HG02970 (cell line): Measurements from ENCODE around the gene DACH1.

Experiments used
- ATAC-seq: cut with Tn5 transposase; IDR thresholded peaks from one replicate; pipeline ENCODE4 v1.9.1; 2021; ENCODE audit warnings: mild to moderate bottlenecking, moderate library complexity, moderate number of reproducible peaks; ENCODE audit not compliant: unreplicated experiment, low FRiP score

Gene DACH1

DNA sequence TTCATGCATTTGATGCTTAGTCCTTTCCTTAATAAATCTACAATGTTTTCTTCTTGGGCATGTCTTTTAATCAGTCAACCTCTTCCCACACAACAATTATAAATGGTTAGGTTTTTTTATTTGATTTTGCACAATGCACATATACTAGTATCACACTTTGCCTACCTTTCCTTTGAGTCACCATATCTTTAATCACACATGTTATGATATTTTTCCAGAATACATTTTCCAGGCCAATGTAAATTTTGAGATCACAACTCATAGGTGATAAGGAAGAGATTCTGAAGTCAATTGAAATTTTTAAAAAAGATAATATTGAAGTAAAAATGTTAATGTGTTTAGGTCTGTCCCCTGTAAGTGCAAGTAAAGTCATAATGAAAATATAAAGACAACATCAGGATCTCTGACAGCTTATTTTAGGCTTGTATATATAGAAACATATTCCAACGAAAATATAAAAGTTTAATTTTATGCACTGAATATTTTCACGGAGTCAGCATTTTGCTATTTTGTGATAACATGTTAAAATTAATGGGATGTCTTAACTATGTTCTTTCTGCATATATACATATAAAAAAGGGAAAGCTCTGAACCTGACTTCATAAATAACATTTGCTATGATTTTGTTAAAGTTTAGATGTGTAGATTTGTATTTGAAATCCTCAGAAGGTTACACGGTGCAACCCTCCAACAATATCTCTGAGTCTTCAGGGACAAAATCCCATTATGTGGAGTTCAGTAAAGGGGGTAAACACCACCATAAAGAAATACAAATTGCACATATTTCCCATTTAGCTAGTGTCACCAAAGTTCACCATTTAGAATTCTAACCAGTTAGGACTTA is 351.9 kb downstream of the DACH1 start:
- no peak for ATAC-seq

DNA sequence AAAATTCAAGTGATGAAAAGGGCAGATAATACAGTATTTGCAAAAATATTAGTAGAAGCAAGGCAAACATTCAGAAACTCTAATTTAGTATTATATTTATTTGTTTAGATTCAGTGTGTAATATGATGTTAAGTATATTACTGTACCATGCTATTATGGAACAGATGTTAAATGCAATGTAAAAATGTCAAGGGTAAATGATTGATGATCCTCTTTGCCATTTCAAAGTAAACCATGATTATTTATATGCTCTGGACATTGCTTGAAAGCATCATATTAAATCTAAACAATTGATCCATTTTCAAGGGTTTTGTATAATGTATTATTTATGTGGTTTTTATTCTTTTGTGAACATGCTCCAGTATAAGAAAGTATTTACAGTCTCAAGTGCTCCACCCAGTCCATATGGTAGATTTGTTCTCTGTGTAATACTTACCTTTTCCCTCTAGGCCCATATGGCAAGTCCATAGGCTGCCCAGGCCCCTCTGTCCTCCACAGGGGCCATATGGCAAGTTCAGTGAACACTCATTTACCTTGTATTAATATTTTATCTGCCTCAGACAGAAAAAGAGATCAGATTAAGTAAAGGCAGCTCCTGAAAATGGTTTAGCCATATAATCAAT is 353.5 kb downstream of the DACH1 start:
- no peak for ATAC-seq

DNA sequence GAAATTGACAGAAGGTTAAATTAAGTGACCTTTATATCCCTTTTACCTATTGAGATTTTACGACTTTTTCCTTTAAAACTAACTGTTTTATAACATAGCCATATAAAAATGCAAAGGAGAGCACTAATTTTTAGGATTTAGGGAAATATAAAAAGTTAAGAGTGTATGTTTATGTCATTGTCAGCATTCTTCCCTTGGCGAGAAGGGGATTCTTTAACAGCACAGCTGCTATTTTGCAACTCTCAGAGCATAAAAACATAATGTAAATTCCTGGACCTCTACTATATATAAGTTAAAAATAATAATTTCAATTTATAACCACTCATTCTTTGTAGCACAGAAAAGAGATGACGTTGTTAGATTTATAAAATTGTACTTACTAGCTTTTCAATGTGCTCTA is 363.2 kb downstream of the DACH1 start:
- no peak for ATAC-seq

DNA sequence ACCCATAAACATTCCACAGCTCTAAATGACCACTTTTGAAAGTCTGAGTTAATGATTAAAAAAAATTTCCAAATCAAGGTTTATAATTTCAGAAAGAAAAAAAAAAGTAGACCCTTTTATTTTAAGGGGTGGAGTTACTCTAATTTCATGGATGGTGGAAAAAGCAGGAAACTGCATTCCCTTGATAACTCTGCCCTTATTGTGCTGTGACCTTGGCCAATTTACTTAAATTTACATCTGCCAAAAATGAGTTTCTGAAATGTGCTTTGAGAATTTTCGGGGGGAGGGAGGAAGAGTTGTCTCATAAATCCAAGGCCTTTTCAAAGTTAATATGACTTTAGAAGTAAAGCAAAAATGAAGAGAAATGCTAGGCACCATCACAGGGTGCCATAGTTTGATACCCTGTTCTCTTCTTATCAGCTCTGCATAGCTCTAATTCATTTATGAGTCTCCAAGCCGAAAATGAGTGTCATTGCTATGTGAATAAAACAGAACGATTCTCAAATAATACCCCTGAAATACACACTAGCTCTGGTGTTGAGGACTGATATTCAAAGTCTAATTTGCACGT is 367.0 kb downstream of the DACH1 start:
- ATAC-seq = no peak

DNA sequence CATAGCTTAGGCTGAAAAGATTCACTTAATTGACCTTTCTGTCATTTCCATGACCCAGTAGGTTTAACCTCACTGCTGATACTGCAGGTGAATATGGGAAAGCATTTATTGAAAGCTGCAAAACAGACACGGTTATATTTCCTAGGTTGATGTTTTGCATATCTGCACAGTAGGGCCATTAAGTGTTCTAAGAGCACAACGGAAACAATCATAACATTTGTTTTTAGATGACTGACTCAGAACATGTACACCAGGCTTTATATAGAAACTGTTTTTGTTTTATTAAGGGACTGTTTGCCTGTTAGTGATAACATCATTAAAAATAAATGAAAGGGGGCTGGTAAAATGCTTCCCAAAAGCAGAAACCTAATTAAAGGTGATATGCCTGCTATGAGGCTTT is 367.8 kb downstream of the DACH1 start:
- ATAC-seq = no peak

DNA sequence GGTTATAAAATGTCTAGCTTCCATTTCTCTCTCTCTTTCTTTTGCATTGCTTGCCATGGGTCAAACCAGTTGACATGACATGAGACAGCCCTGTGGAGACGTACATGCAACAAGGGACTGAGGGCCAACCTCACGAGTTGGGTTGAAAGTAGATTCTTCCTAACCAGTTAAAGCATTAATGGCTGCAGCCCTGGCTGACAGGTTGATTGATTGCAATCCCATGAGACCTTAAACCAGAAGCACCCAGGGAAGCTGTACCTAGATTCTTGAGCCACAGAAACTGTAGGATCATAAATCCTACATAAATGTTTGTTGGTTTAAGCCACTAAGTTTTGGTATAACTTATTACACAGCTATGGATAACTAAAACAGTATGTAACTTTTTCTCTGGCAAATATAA is 373.8 kb downstream of the DACH1 start:
- ATAC-seq = no peak

DNA sequence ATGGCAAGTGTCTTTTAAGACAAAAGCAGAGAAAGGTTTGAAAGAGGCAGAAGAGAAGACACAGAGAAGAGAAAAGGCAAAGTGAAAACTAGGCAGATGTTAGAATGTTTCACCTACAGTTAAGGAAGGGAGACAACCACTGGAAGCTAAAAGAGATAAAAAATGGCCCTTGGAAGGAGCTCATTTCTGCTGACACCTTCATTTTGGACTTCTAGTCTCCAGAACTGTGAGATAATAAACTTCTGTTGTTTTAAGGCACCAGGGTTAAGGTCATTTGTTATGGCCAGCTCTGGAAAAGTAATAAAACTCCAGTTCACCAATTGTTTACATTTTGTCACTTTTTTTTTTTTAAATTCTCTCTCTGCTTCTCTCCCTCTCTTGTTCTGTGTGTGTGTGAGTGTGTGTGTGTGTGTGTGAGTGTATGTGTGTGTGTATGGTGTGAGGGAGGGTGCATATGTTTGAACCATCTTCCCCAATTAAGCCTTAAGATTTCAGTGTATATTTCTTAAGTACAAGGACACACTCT is 374.6 kb downstream of the DACH1 start:
- no peak for ATAC-seq

DNA sequence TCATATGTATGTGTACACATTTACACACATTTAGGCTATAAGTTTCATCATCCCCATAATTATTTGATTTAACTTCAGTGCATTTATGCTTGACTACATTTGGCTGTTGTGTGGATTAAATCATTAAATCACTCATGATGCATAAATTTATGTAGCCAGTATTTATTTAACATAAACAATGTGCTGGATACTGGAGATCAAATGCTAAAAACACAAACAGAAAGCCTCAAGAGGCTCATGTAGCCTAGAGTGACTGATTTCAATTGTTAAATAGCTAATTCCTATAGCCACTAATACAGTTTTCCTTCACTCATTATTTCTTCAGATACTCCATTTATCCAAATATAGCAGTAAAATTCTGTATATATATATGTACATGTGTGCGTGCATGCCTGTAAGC is 376.0 kb downstream of the DACH1 start:
- no peak for ATAC-seq

DNA sequence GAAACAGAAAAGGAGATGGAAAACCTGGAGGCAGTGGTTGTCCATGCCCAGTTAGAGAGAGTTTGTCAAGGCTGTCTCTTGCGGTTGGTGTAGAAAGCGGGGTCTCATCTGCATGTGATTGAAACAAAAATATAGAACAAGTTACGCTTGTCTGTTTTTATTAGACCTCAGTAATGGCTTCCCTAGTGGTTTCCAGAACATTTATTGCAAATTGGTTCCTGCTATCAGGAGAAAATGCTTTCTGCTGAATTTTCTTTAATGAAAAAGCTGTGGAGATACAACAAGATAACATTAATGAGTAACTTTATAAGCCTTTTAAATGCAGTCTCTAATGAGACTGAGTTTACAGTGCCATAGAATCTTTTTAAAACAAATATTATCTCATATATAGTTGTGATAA is 378.0 kb downstream of the DACH1 start:
- no peak for ATAC-seq

DNA sequence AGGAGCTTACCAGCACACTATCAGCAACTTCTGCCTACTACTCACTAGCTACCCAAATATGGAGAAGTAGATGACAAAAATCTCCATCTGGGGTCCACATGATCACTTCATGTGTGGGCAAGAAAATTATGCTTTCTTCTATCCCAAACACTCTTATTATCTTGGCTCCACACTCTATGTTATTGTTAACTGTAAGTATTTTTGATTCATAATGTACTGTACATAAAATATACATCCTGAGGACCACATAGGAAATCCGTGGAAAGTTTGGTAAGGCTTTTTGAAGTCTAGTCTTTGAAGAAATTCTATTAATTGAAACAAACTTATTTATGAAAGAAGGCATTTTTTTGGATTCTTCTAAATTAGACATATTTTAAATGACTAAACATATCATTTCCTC is 378.8 kb downstream of the DACH1 start:
- ATAC-seq = no peak

DNA sequence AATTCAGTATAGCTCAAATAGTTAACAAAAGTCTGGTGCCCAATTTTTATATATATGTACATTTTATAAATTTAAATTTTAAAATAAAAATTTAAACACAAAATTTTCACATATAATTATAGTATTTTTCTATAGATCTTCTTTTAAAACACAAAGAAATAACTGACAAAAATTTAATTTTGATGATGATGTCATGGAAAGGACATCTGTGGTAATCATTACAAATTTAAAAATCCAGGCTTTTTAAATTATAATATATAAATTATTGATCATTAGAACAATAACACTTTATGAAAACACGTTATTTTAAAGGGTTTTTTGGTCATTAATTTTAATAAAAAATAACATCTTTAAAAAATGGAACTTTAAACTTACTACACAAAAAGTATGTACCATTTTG is 381.1 kb downstream of the DACH1 start:
- ATAC-seq = no peak

DNA sequence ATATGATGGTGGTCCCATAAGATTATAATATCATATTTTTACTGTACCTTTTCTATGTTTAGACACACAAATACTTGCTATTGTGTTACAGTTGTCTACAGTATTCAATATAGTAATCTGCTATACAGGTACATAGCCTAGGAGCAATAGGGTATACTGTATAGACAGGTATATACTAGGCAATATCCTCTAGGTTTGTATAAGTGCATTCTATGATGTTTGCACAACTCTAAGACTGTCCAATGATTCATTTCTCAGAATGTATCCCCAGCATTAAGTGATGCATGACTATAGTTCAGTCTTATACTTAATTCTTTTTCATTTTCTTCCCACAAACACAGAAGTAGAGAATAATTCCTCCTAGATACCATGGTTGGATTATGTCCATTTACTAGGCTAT is 383.3 kb downstream of the DACH1 start:
- no peak for ATAC-seq

DNA sequence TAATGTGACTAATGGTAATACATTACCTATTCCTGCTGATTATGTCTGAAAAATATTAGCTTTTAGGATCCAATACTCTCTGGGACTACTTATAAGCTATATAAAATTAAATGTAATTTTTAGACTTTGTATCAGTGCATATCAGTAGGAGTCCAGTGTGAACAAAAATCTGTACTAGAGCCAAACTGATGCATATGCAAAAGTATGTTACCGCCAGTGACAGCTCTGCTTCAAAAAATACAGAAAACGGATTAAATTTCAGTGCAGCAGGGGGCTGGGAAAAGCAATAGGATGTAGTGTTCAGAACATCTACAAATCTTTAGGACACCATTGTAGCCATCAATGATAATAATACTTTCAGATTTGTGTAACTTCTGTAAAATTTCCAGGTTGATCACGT is 385.5 kb downstream of the DACH1 start:
- ATAC-seq = no peak

DNA sequence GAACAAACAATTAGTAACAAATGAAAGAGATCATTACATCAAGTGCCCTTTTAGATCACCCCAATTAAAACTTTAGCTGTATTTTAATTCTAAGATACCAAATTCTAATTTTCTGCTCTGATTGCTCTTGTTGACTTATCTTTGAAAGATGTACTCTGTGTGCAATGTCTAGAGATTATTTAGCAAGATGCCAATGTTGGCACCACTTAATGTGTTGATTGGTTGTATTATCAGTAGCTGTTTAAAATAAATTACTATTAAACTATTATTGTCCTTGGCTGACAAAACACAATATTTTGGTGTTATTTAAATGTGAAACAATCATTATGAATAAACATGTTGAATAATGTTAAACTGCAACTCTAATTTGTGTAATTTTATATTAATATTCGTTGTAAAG is 386.0 kb downstream of the DACH1 start:
- ATAC-seq = no peak

DNA sequence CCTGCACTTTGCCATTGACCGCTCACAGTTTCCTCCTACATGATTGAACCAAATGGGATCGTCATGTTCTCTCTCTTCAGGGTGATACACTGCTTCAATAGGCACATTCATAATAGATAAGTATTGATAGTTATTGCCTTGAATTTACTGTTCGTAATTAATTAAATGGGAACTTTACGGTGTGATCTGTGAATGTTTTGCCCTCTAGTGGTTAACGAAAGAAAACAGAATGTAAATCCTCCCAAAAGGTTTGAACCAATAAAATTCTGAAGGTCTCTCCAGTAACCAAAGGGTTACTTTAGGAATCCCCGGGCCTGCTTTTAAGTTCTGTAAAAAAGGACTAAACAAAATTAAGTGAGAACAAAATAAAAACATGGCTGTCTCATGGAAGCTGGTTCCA is 389.3 kb downstream of the DACH1 start:
- ATAC-seq = no peak

DNA sequence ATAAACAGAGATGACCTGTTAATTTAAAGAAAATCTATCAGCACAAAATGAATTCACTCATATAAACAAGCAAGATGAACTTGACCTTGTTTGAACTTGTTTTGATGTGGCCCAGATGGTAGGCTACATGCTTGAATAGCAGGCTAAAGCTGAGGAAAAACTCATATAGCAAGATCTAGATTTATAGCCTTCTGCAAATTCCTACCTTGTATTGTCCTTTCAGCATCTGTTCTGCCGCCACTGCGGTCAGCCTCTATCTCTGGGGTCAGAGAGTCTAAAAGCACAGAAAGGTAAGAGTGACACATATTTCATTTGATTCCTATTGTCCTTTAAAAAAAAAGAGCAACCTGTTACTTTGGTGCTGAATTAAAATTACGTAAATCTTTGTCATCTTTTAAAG is 392.1 kb downstream of the DACH1 start:
- ATAC-seq = no peak

DNA sequence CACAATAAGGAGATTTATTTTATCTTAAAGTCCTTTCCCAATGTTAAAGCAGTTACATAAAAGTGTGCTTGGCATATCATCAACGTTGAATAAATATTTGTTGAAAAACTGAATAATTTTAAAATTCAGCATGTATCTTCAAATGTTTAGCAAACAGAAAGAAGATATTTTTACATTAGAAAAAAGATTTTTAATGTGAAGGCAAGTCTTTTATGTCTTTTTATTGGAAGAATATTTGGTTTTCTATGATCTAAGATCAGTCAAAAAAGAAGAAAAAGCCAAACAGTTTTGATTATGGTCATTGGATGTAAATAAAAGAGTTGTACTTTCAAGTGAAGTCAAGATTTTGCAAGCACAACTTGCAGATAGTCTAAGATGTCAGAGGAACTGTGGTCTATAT is 397.4 kb downstream of the DACH1 start:
- no peak for ATAC-seq

DNA sequence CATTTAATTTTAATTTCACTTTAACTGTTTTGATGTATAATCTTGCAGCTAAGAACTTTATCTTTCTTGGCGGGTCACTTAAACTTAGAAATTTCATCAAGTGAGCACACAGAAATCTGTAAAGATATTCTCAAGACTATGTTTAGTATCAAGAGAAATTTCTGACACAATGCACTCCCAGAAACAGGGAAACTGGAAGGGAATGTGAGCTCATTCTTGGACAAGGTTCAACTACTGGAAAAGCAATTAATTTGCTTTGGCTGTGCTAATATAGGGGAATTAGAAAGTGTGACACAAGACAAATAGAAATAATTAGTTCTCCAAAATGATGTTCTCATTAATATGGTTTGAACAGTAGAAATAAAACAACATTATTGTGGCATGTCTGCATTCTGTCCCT is 402.3 kb downstream of the DACH1 start:
- ATAC-seq = no peak

DNA sequence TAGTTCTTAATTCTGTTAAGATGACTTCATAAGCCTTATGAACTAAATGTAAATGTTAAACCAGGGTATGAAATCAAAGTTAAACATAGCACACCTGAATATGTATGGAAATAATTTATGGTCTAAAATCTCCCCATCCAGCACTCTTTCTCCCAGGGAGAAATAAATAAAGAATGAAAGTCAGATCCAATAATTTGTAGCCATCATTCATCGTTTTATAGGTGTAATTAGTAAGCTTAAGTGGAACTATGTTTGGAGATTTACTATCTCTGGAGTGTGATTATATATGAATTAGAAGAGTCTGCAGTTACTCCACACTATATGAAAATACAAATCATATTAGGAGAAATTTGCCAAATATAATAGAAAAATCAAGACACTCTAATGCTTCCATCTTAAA is 405.1 kb downstream of the DACH1 start:
- no peak for ATAC-seq

DNA sequence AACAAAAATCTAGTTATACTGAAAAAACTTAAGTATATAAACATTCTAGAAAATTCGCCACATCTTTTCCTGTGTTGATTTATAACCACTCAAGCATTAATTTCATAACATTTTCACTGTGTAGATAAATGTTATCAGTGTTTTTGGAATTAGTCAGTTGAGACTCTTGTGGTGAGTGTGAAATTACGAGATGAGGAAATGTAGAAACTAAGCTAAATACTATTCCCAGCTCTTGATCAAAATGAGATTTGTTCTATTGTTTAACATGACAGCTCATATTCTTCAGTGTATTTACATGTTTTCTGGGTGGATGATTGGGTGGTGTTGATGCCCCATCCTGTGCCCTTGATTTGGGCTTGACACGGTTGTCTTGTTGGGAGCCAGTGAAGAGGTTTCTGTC is 406.8 kb downstream of the DACH1 start:
- ATAC-seq = no peak

DNA sequence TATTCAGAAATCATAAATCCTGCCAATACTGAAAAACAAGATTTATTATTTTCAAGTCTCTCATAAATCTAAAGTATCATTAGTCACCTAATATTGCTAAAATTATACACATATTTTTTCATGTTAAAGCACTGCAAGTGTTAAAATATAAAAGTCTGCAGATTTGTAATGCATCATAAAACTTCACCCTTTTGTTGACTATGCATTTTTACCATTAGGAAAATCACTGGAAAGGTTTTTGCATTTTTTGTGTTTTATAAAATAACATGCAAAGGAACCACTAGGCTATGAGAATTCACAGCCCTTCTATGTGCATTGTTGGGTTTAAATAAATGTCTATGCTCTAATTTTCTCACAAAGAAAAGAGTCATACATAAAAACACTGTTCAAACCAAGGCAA is 407.3 kb downstream of the DACH1 start:
- ATAC-seq = no peak

DNA sequence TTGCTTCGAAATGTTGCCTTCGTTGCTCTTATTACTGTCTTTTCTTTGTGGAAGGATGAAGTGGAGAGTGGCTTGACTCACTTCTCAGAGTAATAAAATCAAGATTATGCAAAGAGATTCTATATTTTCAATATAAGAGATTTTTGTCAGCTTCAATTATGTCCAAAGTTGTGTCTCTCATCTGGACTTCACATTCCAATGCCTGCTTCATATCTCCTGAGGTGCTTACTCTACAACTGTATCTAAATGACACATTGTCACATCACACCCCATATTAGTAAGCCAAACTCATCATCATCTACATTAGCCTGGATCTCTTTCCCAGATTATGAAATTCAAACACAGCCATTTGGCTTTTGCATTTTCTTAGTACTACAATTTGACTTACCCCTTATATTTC is 409.4 kb downstream of the DACH1 start:
- ATAC-seq = no peak
